Suppressor macrophage treated with lipopolysaccharide for 1 hour (primary cell): ENCODE measurements around the gene SLC11A1.
A peak's percentile ranks its signal among the peaks of the same experiment; 100 is the strongest.

Experiments used
- DNase-seq, 3 donors: peaks; one replicate each; pipeline ENCODE4 v3.0.0-alpha.2; 2020 to 2022

The SLC11A1 gene

DNA sequence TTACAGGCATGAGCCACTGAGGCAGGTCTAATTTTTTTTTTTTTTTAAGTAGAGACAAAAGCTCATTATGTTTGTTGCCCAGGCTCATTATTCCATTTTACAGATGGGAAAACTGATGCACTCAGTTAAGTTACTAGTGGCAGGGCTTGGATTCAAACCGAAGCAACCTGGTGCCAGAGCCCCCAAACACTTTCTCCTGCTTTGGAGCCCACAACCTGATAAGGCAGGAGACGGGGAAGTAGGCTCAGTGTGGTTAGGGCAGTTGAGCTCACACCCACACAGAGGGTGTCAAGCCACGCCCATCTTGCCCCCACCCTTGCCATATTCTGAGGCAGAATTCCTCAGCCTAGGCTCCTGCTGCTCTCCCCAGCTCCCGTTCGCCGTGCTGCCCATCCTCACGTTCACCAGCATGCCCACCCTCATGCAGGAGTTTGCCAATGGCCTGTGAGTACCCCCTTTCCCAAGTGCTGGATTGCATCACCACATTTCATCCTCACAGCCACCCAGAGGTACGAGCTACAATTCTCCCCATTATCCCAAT, 11.7 kb downstream of the SLC11A1 start:
- peak in 2 of 3 donors; percentile 52 to 53 for DNase-seq

DNA sequence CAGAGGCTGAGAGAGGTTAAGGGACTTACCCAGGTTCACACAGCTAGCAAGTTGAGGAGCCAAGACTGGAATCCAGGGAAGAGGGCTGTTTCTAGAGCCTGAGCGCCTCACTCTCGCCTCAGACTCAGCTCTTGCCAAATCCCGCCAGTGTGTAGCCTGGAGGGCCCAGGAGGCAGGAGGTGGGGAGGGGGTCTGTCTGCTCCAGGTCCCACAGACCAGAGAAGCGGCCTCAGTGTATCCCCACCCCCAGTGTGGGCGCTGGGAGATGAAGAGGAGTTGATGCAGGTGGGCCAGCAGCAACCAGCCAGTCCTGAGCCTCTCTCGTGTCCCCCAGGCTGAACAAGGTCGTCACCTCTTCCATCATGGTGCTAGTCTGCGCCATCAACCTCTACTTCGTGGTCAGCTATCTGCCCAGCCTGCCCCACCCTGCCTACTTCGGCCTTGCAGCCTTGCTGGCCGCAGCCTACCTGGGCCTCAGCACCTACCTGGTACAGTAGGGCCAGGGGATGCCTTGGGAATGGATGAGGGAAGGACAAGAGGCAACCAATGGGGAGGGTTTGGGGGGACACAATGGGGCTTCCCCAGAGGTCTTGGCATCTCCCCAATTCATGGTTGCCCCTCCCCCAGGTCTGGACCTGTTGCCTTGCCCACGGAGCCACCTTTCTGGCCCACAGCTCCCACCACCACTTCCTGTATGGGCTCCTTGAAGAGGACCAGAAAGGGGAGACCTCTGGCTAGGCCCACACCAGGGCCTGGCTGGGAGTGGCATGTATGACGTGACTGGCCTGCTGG, 12.4 kb downstream of the SLC11A1 start:
- DNase-seq = no peak

DNA sequence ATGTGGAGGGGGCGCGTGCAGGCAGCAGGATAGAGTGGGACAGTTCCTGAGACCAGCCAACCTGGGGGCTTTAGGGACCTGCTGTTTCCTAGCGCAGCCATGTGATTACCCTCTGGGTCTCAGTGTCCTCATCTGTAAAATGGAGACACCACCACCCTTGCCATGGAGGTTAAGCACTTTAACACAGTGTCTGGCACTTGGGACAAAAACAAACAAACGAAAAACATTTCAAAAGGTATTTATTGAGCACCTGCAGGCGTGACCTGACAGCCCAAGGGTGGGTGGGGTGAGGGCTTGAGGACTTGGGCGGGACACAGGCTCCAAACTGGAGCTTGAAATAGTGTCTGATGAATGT, 13.0 kb downstream of the SLC11A1 start:
- DNase-seq = no peak

DNA sequence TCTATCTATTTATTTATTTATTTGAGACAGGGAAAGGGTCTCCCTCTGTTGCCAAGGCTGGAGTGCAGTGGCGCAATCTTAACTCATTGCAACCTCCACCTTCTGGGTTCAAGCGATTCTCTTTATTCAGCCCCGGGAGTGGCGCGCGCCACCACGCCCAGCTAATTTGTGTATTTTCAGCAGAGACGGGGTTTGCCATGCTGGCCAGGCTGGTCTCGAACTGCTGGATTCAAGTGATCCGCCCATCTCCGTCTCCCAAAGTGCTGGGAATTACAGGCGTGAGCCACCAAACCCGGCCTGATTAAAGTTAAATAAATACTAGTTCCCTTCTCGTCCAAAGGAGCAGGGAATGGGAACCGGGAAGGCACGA, 13.4 kb downstream of the SLC11A1 start:
- no peak for DNase-seq

DNA sequence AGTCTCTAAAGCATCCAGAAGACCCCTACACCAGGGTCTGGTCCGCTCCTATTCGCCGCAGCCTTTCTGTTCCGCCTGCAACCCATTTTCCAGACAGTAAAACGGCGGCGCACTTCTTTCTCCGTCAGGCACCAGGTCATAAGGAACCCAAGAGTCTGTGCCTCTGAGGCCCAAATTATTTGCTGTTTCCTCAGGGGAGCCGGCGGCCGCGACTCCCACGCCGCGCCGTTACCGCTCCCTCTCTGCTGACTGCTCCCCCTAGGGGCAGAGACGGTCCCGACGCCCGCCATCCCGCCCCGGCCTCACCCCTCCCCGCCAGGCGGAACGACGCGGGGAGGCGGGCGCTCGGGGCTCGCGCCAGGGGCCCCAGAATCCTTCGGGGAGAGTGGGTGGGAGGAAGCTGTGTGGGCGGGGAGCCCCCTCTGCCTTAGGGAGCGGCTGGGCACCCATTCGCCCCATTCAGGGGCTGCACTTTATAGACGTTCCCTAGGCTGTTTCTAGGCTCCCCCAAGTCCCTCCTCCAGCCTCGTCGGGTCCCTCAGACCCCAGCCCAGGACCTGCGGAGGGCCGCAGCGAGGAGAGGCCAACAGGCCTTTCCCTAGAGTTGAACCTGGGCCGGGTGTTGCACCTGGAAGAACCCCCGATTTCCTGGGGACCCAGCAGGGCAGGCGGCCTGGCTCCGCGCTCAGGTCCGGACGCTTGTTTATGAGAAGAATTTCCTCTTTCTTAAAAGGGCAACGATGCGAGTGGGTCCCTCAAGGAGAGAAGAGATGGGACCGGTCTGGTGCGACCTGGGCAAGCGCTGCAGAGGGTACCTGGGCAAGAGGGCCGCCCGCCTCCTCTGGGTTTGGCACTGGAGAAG, 14.0 kb downstream of the SLC11A1 start:
- DNase-seq = peak; percentile 96 to 99 (median 98)

DNA sequence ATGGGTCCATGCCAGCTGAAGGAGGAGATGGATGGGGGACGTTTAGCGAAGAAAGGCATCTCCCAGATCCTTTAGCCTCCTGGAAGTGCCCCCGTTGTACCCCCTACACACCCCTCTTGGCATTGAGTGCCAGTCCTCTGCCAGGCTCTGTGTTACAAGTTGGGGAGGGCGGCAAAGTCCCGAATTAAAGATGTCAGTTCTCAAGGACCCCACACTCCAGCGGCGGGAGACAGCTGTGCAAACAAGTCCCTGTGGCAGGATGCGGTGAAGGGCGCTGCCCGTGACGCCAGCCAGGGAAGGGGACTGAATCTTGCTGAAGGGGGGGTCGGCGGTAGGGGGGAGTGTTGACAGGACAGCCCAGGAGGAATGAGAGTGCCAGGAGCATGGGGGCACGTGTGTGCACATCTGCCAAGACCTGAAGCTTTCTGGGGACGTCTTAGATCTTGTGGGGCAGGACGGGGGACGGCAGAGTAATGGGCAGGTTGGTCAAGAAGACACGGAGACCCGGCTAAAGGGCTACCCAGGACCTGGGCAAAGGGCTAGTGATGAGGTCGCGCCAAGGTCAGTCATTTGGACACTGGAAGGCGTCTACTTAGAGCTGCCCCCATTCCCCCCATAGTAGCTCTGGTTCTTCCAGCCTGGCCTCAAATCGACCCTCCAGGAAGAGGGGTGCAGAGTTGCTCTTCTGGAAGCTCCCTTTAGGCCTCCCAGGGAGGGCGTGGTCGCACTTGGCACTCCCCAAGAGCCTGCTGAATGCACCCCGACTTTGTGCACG, 14.8 kb downstream of the SLC11A1 start:
- DNase-seq = peak in 1 of 3 donors; percentile 46

DNA sequence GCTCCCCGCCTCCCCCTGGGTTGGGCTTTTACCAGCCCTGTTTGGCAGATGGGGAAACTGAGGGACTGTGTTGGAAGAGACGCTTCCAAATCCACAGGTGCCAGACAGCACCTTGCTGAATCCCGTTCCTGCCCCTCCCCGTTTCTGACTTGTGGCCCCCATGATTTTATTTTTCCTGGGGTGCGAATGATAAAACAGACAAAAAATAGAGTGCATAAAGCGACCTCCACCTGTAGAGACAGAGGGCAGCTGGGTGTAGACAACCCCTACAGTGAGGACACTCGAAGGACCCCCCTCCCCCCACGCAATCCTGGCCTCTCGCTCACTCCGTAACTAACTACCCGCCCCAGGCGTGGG, 15.4 kb downstream of the SLC11A1 start:
- DNase-seq = no peak

DNA sequence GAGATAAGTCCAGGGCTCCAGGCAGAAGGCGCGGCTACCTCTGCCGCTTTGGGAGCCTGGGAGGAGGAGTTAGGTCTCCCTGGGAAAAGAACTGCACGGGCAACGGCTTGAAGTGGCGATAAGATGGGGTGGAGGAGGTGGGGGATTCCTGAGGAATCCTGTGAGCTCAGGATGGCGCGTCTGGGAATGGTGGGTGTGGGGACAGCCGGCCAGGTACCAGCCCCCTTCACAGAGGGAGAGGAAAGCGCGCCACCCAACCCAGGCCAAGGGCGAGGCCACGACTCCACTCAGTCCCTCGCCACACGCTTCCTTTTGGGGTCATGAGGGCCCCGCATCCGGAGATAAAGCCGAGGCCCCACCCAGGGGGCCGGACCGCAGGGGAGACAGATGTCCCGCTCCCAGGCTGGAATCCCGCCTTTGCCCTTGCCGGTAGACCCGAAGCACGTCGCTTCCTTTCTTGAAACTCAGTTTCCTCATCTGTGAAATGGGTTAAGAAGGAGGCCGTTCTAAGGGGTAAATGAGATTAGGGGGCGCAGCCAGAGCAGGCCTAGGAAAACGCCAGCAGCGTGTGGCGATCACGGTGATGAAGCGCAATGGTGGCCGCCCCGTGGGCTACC, 15.9 kb downstream of the SLC11A1 start:
- DNase-seq = peak in 2 of 3 donors; percentile 46 to 68

DNA sequence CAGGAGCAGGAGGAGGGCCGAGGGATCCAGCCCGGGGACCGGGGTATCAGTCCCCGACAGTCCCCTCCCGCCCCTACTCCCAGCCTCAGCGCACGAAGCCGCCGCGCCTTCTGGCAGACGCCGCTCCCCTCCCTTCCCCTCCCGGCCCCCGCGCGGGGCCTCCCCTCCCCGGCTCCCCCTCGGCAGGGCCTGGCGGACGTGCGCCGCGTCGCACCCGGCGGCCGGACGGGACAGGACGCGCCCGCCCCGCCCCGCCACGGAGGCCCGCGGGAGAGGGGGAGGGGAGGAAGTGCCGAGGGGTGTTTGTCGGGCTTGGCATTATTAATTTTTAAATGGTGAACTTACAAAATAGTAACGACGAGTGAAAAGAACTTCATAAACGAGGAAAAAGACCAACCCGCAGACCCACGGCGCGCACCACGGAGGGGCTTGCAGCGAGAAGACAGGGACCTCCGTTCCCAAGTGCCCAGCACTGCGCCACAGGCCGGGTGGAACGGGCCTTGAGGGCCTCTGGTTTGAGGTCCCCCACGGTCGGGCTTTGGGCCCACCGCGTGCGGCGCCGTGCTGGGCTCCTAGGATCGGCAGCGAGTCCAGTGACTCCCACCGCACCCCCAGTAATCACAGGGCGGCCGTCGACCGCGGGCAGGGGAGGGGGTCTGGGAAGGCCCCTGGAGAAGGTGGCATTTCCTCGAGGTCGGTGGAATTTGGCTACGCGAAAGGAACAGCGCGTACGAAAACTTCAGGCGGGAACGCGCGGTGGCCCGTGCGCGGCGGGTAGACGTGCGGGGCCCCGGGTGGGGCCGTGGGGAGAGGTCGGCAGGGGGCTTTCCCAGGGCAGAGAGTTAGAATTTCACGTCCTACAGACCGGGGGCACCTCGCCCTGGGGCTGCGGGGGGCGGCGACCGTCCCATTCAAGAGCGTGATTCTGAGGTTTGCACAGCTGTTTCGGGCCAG, 16.6 kb downstream of the SLC11A1 start:
- DNase-seq = peak; percentile 72 to 92 (median 78)

DNA sequence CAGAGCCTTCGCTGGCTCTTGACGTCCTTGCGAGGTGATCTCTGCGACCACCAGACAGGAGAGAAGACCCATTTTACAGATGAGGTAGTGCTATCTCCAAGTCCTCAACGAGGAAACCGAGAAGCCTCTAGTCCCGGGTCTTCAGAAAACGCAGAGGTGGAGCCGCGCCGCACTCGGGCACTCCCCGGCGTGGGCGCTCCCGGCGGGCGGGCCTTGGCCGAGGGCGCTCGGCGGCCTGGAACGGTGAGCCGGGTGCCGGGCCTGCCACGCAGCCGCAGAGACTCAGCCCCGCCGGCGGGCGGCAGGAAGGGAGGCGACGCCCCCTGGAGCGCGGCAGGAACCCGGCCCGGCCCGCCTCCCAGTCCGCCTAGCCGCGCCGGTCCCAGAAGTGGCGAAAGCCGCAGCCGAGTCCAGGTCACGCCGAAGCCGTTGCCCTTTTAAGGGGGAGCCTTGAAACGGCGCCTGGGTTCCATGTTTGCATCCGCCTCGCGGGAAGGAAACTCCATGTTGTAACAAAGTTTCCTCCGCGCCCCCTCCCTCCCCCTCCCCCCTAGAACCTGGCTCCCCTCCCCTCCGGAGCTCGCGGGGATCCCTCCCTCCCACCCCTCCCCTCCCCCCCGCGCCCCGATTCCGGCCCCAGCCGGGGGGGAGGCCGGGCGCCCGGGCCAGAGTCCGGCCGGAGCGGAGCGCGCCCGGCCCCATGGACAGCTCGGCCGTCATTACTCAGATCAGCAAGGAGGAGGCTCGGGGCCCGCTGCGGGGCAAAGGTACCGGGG, 17.5 kb downstream of the SLC11A1 start, which contains the start of gene CTDSP1:
Gene CTDSP1, plus strand, starts transcription at position 478 of the 776 bp plus-strand sequence. Its CDS starts 223 bp downstream, at position 701.
- peak; percentile 96 to 98 (median 97) for DNase-seq

DNA sequence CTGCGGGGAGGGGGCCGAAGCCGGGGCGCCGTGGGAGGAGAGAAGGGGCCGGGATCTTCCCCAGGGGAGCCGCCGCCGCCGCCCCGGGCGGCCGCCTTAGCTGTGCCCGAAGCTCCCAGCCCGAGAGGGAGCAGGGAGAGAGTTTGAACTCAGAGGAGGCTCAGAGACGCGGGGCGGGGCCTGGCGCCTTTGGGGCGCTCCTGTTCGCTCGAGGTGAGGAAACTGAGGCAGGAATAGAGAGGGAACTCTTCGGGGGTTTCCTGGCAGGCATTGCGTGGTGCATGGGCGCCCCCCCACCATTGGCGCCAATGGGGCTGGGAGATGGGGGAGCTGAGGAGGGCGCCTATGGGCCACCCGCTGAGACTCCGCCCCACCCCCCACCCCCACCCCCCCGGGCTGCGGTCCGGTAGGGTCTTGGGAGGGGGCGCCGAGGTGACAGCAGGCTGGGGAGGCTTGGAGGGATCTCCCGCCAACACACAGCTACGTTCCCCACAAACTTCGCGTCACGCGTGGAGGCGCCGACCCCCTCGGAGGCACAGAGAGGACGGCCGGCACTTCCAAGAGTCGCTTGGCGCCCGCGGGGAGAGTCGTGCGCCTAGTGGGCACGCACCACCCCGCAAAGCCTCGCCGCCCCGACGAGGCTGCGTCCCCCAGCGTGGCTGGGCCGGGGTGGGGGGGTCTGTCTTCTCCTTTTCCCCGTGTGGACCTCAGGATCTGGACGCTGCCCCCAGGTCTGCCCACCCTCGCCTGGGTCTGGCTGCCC, 18.3 kb downstream of the SLC11A1 start:
- peak in 2 of 3 donors; percentile 27 to 59 for DNase-seq

DNA sequence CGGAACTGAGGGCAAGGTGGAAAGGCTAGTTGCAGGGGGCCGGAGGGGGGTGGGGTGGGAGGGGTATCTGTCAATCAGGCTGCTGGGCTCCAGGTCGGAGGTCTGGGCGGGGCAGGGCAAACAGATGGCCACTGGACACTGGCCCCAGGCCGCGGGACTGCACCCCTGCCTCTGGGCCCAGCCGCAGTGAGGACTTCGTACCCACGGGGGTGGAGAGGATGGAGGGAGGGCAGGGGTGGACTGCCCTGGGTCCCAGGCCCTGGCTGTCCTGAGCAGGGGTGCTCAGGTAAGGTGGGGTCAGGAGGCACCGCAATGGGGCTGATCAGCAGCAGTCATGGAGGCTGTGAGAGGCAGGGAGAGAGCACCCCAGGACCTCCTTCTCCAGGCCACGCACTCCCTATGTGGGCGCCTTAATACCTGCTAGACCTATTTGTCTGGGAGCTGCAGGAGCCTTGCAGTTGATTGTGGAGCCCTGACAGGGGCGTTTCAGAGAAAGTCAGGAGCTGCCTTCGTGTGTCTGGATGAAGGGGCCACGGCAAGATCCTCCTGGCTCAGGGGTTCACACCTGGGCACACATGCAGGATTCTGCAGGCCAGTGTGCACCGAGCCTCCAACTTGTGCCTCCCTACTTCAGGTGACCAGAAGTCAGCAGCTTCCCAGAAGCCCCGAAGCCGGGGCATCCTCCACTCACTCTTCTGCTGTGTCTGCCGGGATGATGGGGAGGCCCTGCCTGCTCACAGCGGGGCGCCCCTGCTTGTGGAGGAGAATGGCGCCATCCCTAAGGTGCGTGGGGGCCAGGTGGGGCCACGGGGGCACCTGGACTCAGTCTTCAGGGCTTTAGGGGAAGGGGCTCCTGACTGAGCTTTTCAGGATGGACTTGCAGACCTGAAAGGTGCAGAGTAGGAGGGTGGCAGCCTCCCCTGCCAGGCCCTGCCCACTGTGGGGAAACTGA, 19.1 kb downstream of the SLC11A1 start:
- DNase-seq = peak in 1 of 3 donors; percentile 5

DNA sequence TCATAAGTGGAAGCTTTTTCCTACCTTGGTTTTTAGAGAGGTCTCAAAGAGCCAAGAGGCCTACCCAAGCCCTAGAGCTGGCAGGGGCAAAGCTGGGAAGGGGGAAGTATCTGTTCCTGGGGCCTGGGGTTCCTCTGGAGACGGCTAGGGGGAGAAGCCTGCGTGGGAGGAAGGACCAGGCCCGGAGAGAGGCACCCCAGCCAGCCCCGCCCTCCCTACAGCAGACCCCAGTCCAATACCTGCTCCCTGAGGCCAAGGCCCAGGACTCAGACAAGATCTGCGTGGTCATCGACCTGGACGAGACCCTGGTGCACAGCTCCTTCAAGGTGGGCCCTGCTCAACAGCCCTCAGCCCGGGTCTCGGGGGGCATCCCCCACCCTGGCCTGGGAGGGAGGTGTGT, 19.8 kb downstream of the SLC11A1 start:
- peak in 1 of 3 donors; percentile 38 for DNase-seq

DNA sequence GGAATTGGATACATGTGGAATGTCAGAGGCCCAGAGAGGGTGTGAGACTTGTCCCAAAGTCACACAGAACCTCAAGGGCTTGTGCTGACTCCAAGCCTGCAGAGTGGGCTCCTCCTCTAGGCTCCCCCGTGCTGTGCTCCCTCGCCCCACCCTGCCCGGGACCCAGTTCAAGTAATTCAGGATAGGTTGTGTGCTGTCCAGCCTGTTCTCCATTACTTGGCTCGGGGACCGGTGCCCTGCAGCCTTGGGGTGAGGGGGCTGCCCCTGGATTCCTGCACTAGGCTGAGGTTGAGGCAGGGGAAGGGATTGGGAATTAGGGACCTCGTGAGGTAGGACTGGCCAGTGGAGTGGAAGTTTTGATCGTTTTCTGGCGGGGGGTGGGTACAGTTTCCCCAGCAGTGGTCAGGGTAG, 20.4 kb downstream of the SLC11A1 start:
- no peak for DNase-seq

DNA sequence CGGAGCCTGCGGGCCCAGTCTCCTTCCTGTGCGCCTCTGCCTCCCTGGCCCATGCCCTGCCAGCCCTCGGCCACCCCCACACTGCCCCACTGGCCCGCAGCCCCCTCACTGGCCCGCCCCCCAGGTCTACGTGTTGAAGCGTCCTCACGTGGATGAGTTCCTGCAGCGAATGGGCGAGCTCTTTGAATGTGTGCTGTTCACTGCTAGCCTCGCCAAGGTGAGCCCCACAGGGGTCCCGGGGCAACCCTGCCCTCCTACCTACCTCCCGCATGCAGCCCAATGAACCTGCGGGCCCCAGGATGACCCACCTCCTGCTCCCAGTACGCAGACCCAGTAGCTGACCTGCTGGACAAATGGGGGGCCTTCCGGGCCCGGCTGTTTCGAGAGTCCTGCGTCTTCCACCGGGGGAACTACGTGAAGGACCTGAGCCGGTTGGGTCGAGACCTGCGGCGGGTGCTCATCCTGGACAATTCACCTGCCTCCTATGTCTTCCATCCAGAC, 20.9 kb downstream of the SLC11A1 start:
- DNase-seq = no peak

DNA sequence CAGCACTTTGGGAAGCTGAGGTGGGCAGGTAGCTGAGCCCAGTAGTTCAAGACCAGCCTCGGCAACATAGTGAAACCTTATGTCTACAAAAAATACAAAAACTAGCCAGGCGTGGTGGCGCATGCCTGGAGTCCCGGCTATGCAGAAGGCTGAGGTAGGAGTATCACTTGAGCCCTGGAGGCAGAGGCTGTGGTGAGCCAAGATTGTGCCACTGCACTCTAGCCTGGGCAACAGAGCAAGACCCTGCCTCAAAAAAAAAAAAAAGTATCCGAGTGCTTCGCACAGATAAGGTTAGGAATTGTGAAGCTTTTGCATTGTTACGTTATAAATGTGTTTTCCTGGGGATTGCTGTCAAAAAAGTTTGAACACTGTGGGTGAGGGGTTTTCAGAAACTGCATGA, 21.7 kb downstream of the SLC11A1 start:
- DNase-seq = no peak

DNA sequence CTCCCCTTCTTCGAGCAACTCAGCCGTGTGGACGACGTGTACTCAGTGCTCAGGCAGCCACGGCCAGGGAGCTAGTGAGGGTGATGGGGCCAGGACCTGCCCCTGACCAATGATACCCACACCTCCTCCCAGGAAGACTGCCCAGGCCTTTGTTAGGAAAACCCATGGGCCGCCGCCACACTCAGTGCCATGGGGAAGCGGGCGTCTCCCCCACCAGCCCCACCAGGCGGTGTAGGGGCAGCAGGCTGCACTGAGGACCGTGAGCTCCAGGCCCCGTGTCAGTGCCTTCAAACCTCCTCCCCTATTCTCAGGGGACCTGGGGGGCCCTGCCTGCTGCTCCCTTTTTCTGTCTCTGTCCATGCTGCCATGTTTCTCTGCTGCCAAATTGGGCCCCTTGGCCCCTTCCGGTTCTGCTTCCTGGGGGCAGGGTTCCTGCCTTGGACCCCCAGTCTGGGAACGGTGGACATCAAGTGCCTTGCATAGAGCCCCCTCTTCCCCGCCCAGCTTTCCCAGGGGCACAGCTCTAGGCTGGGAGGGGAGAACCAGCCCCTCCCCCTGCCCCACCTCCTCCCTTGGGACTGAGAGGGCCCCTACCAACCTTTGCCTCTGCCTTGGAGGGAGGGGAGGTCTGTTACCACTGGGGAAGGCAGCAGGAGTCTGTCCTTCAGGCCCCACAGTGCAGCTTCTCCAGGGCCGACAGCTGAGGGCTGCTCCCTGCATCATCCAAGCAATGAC, 22.4 kb downstream of the SLC11A1 start:
- DNase-seq = no peak
